Body of pancreas (tissue), 4 donors: ENCODE data around the gene ZRANB3. TPM values are rescaled to one million over a fixed set of nuclear protein-coding genes. Genes with fewer than 3 reads are reported as not detected.

Experiments used
- ATAC-seq: fragments of 150-250 bp; one replicate; pipeline ENCODE4 v1.9.1; 2016
- DNase-seq, 4 donors: peaks; one replicate each; pipeline ENCODE4 v3.0.0-alpha.2; 2019
- H3K27ac ChIP-seq, 4 donors: fragments of 200-600 bp; sonication (generic); 1 replicate in 3 of 4; 2 replicates in 1 of 4; pipeline versions ENCODE4 v1.5.1 to v1.6.1; 2016 to 2019; ENCODE audit warnings: mild to moderate bottlenecking in 1 of 4, mixed read lengths in 1 of 4, moderate library complexity in 1 of 4
- H3K27me3 ChIP-seq, 2 donors: fragments of 200-600 bp; sonication (generic); one replicate each; pipeline ENCODE4 v1.6.0; 2016; ENCODE audit warnings: mild to moderate bottlenecking in 1 of 2
- H3K36me3 ChIP-seq, 2 donors: fragments of 200-600 bp; sonication (generic); replicated peaks in 1 of 2; 2 replicates each; pipeline ENCODE4 v1.5.1; 2016; ENCODE audit warnings: low read depth in 2 of 2; ENCODE audit not compliant: insufficient read depth in 1 of 2
- H3K4me1 ChIP-seq: fragments of 200-600 bp; sonication (generic); one replicate; pipeline ENCODE4 v1.6.0; 2016
- H3K4me3 ChIP-seq, 2 donors: fragments of 200-600 bp; sonication (generic); 1 replicate in 1 of 2; 2 replicates in 1 of 2; pipeline ENCODE4 v1.5.1; 2016 to 2019
- H3K9me3 ChIP-seq, 3 donors: fragments of 200-600 bp; sonication (generic); 1 replicate in 2 of 3; 2 replicates in 1 of 3; pipeline ENCODE4 v1.5.1; 2016
- POLR2A ChIP-seq, 3 donors: fragments of 450-650 bp; IDR thresholded peaks; one replicate each; pipeline ENCODE4 v1.6.1; 2016; ENCODE audit warnings: antibody characterized with exemption in 3 of 3, mild to moderate bottlenecking in 2 of 3
- WGBS, 2 donors: methylation state at CpG; one replicate each; pipeline ENCODE4 v1.1.5; 2017; 5-methylcytosine and 5-hydroxymethylcytosine counted together
- intact Hi-C: fragments of 100-400 bp; cut with DNase I; formaldehyde crosslinking; loops from one replicate; pipeline ENCODE4 v1.15.1; 2023
- total RNA-seq, 2 donors: library from RNA; depleted of rRNA; stranded (reverse); fragments of >200 nt; gene quantifications; one replicate each; pipeline ENCODE4 v1.1.0, GENCODE V29; 2016
- TF ChIP-seq, protein P1 (sequence below), 7 experiments: fragments of 450-650 bp in 4 of 7; fragments of 200-600 bp in 3 of 7; sonication (generic) in 3 of 7; IDR thresholded peaks; one replicate each; pipeline ENCODE4 v1.5.1; 2016 to 2019; ENCODE audit warnings: antibody characterized with exemption in 7 of 7

The ZRANB3 gene
- total RNA-seq, 2 donors from 2014 or later = 3.4 to 10.2 TPM

DNA sequence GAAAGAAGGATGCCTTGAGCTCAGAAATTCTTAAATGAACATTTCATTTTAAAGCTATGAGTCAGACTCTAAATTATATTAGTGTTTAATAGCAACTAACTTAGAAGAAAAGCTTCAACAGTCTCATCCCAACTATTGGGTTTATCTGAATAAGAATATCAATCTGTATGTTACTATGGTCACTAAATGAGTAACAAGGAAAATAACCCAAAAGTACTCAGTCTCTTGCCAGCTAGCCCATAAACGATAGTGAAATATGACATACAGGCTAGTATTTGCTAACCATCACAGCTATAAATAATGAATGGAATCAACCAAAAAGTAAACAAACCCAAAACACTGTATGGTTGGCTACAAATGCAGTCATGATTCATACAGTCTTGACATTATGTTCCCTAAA is 304.1 kb downstream of the ZRANB3 start:
- no peak for TF ChIP-seq POLR2A (IDR thresholded peaks at IDR 0.05)
- TF ChIP-seq, protein P1, sequence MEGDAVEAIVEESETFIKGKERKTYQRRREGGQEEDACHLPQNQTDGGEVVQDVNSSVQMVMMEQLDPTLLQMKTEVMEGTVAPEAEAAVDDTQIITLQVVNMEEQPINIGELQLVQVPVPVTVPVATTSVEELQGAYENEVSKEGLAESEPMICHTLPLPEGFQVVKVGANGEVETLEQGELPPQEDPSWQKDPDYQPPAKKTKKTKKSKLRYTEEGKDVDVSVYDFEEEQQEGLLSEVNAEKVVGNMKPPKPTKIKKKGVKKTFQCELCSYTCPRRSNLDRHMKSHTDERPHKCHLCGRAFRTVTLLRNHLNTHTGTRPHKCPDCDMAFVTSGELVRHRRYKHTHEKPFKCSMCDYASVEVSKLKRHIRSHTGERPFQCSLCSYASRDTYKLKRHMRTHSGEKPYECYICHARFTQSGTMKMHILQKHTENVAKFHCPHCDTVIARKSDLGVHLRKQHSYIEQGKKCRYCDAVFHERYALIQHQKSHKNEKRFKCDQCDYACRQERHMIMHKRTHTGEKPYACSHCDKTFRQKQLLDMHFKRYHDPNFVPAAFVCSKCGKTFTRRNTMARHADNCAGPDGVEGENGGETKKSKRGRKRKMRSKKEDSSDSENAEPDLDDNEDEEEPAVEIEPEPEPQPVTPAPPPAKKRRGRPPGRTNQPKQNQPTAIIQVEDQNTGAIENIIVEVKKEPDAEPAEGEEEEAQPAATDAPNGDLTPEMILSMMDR (IDR thresholded peaks at IDR 0.05) = no peak
- WGBS, 2 donors = 30 to 31% methylated on average over 1 of the region's 1 CpG
- Histone ChIP-seq H3K27ac (no peak overlapping the region), H3K9me3 (peaks cover 0 to 4% (median 0%) of the 10 kb centered on the region in 3 donors), H3K4me3 (no peak overlapping the region), H3K36me3 (no peaks in the 10 kb centered on the region), H3K27me3 (no peaks in the 10 kb centered on the region), H3K4me1 (no peaks in the 10 kb centered on the region)
- DNase-seq (no peak), ATAC-seq (no peak)
- intact Hi-C loops = no loop called here

DNA sequence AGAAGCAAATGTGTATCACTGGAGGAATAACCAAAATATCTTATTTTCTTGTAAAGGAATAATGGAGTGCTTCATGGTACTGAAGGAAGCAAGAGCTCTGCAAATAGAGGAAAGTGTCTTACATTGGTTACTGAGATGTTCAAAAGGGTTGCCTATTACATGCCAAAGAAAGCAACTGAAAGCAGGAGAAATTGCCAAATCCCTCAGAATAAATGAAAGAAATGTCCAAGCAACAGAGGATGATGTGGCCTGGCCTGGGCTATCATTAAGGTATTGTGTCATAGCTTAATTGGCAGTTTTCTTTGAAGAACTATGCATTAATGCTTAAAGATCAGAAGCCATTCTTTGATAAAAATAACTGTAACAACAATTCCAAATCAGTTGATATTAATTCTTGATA is 305.2 kb downstream of the ZRANB3 start:
- ATAC-seq = no peak
- DNase-seq = no peak
- intact Hi-C loops = no loop called here
- Histone ChIP-seq H3K4me1 (no peaks in the 10 kb centered on the region), H3K27ac (no peak overlapping the region), H3K9me3 (no peaks in the 10 kb centered on the region), H3K4me3 (no peak overlapping the region), H3K36me3 (no peaks in the 10 kb centered on the region), H3K27me3 (no peaks in the 10 kb centered on the region)
- no peak for TF ChIP-seq POLR2A (IDR thresholded peaks at IDR 0.05)
- TF ChIP-seq, protein P1 (IDR thresholded peaks at IDR 0.05) = no peak

DNA sequence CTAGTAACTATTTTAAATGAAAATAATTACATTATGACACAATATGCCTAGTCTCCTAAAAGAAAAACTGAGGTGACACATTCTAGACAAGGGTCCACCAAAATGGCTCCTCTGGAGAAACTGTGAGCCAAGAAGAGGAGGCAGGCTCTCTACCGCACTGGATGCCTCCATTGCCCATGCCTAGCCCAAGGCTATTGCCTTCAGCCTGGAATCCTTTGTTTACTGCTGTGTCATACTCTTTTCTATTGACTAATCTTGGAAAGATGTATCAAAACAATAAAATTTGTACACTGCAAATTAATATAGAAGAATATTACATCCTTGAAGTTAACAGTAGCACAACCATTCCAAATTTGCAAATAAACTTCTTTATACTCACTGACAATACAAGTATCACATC is 311.8 kb downstream of the ZRANB3 start:
- H3K27me3 ChIP-seq = no peaks in the 10 kb centered on the region
- intact Hi-C loops = no loop called here
- no peak for TF ChIP-seq POLR2A (IDR thresholded peaks at IDR 0.05)
- TF ChIP-seq, protein P1 (IDR thresholded peaks at IDR 0.05) = no peak
- no peak overlapping the region for H3K27ac ChIP-seq
- ATAC-seq (no peak), DNase-seq (no peak)
- no peaks in the 10 kb centered on the region for H3K36me3 ChIP-seq
- 100% methylated on average over 1 of the region's 1 CpG for WGBS, 2 donors
- H3K4me1 ChIP-seq = no peaks in the 10 kb centered on the region
- H3K4me3 ChIP-seq = no peak overlapping the region
- H3K9me3 ChIP-seq = no peaks in the 10 kb centered on the region

DNA sequence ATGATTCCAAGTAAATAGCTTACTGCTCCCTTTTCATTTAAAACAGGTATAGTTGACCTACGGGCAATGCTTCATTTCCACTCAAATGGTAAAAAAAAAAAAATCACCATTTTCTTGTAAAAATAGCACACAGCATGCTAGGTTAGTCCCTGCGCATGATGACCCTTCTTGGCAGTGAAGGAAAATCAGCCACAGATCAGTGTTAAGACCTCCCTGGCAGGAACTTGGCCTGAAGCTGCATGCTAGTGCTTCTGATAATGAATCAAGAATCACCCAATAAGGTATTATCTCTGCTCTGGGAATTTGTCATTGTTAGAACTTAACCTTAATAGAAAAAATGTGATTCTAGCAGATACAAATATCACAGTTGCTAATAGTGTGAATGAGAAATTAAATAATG is 312.6 kb downstream of the ZRANB3 start:
- ATAC-seq (no peak), DNase-seq (no peak)
- H3K27me3 ChIP-seq = no peaks in the 10 kb centered on the region
- intact Hi-C loops = no loop called here
- TF ChIP-seq, protein P1 (IDR thresholded peaks at IDR 0.05) = no peak
- no peak for TF ChIP-seq POLR2A (IDR thresholded peaks at IDR 0.05)
- H3K27ac ChIP-seq = no peak overlapping the region
- no peaks in the 10 kb centered on the region for H3K36me3 ChIP-seq
- WGBS, 2 donors = 93 to 100% methylated on average over 2 of the region's 2 CpGs
- H3K4me1 ChIP-seq = no peaks in the 10 kb centered on the region
- H3K4me3 ChIP-seq = no peak overlapping the region
- H3K9me3 ChIP-seq = no peaks in the 10 kb centered on the region

DNA sequence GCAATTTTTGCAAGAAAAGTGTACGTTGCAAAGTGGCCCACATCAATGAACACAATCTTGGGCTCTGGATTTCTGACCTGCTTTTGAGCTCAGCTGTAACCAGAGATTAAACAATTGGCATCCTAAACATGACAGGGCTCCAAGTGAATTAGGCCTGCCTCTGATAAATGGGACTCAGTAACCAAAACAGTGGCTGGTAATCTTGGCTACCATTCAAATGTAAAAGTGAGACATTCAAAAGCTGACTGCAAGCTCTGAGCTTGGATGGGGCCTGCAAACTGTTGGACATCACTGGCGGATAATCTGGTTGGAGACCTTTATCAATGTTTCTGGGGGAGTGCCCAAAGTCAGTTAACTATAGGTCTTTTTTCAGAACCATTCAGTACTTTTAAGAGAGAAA is 318.3 kb downstream of the ZRANB3 start:
- WGBS, 2 donors = 85 to 95% methylated on average over 2 of the region's 2 CpGs
- TF ChIP-seq, protein P1 (IDR thresholded peaks at IDR 0.05) = no peak
- no peak for TF ChIP-seq POLR2A (IDR thresholded peaks at IDR 0.05)
- no peak overlapping the region for H3K4me3 ChIP-seq
- H3K27ac ChIP-seq = no peak overlapping the region
- no peaks in the 10 kb centered on the region for H3K27me3 ChIP-seq
- ATAC-seq = no peak
- H3K9me3 ChIP-seq = no peaks in the 10 kb centered on the region
- no peak for DNase-seq
- intact Hi-C loops = no loop called here
- no peaks in the 10 kb centered on the region for H3K4me1 ChIP-seq
- no peaks in the 10 kb centered on the region for H3K36me3 ChIP-seq
